GM18517 (cell line): ENCODE measurements around the gene LYST.
"Not testable (repeated sequence)": the region's sequence is repeated elsewhere in the genome, so short reads cannot be mapped to it uniquely, and the experiment has no call there.

Source experiments
- ATAC-seq: cut with Tn5 transposase; IDR thresholded peaks from one replicate; pipeline ENCODE4 v1.9.1; 2021; ENCODE audit warnings: mild to moderate bottlenecking, moderate library complexity; ENCODE audit not compliant: unreplicated experiment

The LYST gene

DNA sequence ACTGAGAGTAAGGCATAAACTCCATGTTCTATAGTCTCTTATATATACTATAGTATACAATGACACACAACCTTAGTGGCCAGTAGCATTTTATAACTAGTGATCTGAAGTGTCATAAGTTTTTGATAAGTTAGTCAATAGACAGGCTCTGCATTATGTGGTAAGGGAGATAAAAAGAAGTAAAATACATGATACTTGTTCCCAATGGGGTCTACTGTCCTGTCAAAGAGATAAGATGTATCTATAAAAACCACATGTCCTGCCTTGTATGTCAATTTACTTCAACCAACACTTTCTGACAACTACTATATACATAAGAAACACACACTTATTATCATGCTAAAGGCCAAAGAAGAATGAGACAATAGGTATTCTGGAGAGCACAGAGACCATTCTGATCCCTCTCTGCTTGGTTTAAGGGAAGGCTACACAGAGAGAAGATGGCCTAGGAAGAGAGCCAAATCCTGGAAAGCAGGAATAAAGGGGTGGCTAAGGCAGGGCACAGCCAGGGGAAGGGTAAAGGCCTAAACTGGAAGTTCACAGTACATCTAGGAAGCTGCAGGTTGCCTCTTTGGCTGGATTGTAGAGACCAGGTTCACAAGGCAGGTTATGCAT lies 91.4 kb downstream of the LYST start:
- no peak for ATAC-seq

DNA sequence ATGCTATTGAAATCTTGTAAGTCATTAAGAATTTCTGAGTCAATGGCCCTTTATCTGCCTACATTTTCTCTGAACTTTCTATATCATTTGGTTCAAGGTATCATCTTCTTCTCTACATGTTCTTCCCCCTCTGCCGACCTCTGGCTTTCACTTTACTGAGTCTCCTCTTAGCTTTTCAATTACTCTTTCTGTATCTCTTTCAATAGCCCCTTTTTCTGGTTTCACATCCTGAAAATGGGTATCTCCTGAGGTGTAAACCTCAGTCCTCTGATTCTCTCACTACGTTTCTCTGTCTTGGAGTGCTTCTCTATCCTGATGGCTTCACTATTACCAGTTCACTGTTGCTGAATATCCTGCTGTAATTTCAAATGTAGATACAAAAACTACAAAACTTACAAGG lies 98.9 kb downstream of the LYST start:
- peak; percentile 85 for ATAC-seq

DNA sequence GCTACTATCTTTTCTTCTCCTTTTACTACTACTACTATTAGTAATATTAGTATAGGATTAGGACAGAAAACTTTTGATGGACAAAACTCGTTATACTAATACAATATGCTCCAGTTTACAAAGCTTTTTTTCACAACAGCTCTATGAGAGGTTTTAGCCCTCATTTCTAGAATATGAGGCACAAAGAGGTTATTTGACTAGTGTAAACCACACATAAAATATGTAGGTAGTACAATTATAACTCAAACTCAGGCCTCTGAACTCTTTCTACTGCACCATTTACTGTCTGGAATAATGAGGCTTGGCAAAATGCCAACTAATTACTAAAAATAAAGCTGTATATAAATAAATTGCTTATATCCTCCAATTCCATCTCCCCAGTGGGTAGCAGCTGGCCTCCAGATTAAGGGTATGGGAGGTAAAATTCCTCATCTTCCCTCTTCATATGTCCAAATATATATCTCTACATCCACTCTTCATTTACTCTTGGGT lies 99.9 kb downstream of the LYST start:
- ATAC-seq, result no peak

DNA sequence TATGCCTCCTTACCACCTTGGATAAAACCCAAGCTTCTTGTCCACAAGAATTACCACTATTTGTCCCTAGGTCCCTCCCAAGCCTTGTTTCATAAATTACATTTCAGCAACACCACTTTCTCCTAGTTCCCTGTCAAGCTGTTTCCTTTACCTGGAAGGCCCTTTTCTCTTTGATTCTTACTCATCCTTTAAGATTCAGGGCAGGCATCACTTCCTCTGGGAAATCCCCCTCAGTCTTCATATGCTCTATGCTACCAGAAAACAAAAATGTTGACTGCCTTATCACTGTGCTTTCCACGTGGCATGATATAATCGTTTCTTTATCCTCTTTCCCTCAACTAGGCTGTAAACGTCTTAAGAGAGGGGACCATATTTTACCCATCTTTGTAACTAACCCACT lies 102.7 kb downstream of the LYST start:
- no peak for ATAC-seq

DNA sequence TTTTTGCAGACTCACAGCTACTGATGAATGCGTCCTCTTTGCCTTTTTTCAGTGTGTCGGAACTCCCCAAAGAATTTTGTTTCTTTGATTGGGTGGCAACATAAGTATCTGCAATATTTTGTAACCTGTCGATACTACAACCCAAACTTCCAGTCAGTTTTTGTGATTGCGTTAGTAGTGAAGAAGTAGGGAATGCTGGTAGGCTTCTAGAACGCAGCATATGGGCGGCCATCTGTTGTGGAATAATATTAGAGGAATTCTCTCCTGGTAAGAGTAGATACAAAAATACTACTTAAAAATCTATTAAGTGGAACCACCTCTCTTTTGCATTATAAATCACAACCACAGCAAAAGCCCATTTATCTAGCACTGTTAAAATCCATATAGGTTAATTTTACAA lies 107.4 kb downstream of the LYST start:
- ATAC-seq, result no peak

DNA sequence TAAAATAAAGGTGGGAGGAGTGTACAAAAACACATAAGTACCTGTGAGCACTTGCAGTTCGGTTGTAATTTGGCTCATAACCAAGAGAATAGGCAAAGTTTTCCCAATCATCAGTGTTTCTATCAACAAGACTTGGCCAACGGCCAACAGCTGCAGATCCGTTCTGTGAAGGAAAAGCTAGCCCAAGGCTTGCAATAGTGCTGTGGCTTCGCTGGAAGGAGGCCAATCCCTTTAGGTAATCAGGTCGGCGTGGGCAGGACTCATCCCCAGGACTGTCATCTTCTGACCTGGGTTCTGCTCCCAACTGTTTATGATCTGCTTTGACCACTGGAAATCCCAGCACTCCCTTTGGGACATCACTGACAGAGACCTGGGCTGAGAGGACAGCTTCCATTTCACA lies 107.8 kb downstream of the LYST start:
- ATAC-seq, result no peak

DNA sequence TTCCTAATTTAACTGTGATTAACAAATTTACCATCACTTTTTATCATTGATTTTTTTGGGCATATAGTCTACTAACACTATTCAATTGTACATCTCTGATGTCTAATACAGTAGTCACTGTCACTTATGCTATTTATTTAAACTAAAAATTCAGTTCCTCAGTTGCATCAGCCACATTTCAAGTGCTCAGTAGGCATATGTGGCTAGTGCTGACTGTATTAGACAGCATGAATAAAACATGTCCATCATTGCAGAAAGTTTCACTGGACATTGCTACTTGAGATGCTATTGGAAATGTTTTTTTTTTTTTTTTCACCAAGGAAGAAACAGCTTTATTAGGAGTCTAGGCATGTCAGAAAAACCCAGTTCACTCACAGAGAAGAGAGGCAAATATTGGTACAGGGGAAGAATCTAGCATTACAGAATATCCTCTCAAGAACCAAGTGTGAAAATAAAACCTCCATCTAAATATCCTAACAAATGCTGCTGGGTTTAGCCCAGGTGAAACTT lies 109.1 kb downstream of the LYST start:
- ATAC-seq, result no peak

DNA sequence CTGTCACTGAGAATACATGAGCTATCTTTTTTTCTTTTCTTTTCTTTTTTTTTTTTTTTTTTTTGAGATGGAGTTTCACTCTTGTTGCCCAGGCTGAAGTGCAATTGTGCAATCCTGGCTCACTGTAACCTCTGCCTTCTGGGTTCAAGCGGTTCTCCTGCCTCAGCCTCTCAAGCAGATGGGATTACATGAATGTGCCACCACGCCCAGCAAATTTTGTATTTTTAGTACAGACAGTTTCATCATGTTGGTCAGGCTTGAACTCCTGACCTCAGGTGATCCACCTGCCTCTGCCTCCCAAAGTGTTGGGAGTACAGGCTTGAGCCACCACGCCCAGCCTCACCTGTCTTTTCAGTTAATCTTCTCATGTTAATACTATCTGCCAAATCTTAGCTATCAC lies 112.5 kb downstream of the LYST start:
- ATAC-seq, result not testable (repeated sequence)

DNA sequence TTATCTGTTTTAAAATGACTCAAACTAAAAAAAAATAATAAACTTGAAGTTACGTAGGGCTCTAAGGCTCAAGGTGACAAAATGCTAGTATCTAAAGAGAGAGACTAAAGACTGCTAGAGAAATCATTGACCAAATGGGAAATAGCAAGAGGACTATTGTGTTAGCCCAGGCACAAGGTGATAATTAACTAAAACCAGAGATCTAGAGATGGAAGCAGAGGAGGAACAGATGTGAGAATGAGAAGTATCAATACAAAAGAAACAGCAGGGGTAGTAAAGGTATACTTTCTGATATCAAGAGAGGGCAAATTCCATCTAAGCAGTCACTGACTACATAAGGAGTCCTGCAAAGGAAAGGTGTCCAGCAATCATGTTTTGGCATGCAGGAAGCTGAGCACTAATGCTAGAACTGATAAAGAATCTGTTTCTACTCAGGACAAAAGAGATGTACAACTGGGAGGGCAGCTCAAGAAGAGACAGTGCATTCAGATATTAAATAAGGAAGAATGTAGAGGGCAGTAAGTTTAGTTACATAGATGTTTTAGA lies 116.9 kb downstream of the LYST start:
- ATAC-seq, result no peak

DNA sequence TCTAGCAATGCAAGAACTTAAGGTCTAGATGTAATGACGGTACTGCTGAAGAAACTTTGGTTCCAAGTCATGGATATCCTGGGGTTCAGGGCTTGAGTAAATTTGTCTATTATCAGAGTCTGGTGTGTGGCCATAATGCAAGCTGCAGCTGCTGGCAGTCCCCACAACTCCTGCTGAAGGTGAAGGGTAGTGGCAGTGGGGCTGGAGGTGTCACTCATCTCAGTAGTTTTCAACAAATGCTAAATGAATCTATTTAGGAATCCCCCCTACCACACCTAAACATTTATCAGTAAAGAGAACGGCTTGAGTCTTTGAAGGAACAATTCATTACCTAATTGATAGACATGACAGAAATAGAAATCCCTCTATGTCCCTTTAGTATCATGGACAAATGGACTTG lies 118.0 kb downstream of the LYST start:
- no peak for ATAC-seq

DNA sequence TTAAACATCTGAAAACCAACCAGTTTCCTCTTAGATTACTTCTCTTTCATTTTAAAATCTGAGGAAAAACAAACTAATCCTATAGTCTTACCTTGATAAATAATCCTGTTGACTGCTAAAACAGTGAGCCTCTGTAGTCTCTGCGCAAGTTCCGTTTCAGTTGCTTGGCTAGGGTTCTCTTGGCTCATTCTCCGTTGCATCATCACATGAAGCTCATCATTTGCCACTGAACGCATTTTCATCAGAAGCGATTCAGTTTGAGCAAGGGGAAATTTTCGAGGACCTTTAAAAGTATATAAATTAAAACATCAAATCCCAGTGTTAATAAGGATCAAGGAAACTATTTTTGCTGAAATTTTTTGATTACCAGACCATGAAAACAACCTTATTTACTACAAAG lies 120.5 kb downstream of the LYST start:
- ATAC-seq, result no peak

DNA sequence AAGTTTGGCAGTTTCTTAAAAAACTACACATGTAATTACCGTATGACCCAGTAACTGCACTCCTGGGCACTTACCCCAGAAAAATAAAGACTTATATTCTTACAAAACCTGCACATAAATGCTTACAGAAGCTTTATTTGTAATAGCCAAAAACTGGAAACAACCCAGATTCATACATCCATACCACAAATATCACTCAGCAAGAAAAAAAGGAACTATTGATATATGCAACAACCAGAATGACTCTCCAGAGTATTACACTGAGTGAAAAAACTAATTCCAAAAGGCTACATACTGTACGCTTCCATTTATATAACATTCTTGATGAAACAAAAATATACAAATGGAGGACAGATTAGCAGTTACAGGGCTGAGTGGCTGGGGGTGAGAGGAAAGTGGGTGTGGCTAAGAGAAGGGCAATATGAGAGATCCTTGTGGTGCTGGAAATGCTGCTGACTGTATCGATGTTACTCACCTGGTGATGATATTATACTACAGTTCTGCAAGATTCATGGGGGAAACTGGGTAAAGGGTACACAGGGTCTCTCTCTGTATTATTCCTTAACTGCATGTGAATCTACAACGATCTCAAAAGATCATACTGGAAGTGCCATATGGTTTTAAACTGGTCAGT lies 121.1 kb downstream of the LYST start:
- no peak for ATAC-seq

DNA sequence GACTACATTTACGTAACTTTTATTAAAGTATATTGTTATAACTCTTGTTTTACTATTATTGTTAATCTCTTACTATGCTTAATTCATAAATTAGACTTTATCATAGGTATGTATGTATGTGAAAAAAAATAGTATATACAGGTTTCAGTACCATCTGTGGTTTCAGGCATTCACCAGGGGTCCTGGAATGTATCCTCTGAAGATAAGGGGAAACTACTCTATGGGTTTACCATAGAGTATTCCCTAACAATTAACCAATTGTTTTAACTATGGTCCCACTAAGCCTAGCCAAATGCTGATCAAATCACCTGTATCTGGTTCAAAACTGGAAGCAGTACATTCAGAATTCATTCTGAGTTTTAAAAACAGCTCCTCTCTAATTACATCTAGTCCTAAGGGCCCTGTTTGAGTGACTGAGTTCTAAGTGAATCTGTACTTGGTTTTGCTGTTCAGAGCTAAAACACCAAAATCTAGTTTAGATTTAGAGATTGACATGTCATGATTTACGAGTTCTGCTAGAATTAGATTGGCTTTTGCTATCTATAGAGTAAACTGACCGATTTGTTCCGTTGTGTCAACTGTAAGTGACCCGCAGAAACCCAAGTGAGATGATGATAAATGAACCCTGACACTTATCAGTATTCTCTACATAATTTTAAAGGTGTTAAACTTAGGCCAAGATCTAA lies 123.6 kb downstream of the LYST start:
- ATAC-seq, result no peak

DNA sequence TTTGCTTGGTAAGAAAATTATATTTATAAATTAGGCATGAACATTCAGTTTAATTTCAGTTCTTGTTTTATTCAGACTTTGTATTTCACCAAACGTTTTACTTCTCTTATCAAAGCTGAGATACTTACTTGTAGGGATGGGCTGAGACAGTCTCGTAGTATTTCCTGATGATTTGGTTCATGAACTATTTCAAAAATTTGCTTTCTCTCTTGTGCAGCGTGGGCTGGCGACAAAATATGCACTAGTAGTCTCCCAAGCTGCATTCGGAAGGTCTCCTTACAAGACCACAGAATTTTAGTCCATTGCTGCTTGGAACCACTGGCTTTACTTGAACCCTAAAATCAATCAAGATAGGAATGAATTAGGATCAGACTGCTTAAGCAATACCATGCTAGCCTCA lies 125.4 kb downstream of the LYST start:
- ATAC-seq, result no peak

DNA sequence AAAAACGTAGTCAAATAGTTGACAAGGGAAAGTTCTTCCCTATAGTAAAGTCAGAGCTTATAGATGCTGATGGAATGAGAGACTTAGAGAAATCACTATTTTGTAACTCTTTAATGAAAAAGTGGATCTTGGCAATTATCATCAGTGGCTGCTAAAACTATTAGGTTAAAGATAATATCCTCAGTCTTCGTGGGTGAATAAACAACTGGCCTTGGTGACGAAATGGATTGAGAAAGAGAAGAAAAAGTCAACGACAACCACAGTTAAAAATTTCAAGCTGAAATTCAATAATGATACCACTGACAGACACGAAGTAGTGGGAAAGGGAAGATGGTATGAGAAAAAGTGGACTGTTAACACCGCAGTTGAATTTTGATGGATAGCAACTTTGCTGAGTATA lies 127.1 kb downstream of the LYST start:
- ATAC-seq, result no peak

DNA sequence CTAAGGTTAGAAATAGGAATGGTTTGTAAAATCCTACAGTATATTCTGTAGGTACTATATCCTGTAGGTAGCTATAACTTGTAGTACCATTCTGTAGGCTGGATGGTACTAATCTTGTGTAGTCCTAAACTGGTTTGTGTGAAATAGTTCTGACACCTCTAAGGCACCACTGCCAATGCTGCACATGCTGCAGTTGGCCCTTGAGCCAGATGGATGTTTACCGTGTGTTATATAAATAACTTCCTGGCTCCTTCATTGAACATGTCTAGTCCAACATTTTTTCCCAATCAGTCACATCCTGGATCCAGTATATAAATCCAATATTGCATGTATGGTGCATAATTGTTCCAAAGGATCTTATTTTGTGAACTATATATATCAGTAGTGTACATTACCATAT lies 127.6 kb downstream of the LYST start:
- ATAC-seq, result no peak

DNA sequence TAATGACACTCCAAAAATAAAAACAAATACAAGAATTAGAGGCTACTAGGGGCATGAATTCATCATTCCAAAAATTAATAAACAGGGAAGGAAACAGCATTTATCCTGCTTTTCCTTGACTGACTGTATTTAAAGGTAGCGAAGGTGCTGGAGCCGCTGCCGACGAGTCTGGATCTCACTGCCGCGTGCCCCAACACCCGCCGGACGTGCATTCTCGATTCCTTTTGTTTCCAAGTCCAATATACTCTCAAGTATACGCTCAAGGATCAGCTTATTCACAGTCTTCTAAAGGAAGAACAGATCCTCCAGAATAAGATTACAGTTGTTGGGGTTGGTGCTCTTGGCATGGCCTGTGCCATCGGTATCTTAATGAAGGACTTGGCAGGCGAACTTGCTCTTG lies 129.0 kb downstream of the LYST start:
- no peak for ATAC-seq

DNA sequence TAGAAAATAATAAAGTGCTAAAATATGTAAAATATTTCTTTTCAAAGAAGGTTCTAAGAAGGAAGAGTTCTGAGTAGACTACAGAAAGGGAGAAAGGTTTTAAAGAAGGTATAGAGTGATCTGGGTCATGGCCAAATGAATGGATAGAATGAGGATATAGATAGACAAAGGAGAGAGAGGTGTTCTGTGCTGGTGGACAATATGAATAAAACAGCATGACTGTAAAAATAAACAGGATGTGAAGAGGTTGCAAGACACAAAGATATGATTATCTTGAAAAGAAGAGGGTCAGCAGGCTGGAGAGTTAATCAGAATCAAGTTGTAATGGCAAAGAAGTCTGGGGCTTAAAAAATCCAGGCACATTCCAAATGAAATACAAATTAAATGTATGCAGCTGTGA lies 130.4 kb downstream of the LYST start:
- no peak for ATAC-seq

DNA sequence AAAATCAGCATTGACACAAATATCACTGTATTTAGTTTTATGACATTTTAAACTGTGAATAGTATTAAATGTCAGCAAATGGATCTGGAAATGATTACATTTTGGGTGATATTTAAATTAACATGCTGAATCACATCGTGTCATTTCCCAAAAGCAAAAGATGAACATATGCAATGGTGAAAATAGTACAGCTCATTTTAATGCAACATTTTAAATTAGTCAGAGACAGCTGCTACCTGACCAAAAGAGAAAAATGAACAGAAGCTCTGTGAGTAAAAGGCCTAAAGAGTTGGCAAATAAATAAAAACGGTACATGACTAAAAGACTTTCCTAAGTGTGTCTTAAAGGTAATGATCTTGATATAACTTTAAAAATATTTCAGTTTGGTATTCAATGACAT lies 131.1 kb downstream of the LYST start:
- no peak for ATAC-seq

DNA sequence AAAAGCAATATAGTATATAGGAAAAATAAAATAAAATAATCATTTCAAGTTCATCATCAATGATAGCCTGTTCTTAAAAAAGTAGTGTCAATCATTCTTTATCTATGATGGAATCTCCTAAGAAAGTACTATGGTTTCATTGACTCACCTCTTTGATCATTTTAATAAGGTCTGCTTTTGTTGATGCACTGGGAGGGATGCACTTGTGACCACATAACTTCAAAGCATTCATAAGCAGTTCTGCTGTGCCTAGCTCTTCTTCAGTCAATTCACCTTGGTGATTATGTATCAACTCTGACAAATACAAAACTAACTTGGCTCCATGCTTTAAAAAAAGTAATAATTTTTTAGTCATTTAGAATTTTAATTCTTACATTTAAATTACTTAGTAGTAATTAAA lies 132.4 kb downstream of the LYST start:
- ATAC-seq, result no peak

DNA sequence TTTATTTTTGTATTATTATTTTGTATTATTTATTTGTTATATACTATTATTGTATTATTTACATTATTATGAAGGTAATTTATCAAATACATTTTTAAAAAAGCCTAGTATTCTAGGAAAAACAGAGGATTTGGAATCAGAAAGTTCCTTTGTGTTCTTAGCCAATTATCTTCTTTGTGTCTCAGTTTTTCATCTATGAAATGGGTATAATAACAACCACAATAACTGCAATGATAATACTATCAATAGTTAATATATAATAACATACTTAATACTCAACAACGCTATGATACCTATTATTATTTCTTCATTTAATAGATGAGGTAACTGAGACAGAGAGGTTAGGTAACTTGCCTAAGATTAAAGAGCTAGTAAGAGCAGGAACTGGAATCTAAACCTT lies 136.7 kb downstream of the LYST start:
- ATAC-seq, result no peak

DNA sequence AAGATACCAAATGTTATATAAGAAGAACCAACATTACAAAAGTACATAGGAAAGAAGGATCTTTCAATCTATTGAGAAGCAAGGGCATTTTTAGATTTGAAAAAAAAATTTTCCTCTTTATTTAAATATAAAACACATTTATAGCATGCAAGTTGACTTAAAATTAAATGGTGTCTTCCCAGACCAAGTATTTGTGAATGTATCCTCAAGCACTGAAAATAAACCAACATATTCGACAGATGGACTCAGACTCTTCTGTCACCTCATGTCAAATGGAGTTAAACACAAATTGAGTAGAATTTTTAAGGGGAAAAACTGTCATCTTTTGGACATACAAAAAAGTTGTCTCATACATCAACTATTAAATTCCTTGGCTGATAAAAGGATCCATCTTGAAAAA lies 140.1 kb downstream of the LYST start:
- ATAC-seq, result no peak
